RWPE2 (cell line): ENCODE data around the gene SLC25A43.

Source experiments
- ATAC-seq: fragments of 200-7000 bp; cut with Tn5 transposase; 3 replicates; pipeline ENCODE4 v1.9.1; 2021; ENCODE audit warnings: low read depth
- DNase-seq: peaks from one replicate; pipeline ENCODE4 v3.0.0-alpha.2; 2020; ENCODE audit warnings: low spot score
- H3K27ac ChIP-seq: fragments of 450-650 bp; 2 replicates; pipeline ENCODE4 v1.5.1; 2017; ENCODE audit warnings: mild to moderate bottlenecking; ENCODE audit not compliant: poor library complexity, severe bottlenecking
- H3K27me3 ChIP-seq: fragments of 250-450 bp; sonication (Bioruptor Pico); 2 replicates; pipeline ENCODE4 v1.5.1; 2021; ENCODE audit warnings: mild to moderate bottlenecking, moderate library complexity; ENCODE audit not compliant: insufficient read depth, poor library complexity, severe bottlenecking
- H3K36me3 ChIP-seq: fragments of 250-450 bp; sonication (Bioruptor Pico); 2 replicates; pipeline ENCODE4 v1.5.1; 2020; ENCODE audit warnings: low read depth, mild to moderate bottlenecking, moderate library complexity
- H3K4me1 ChIP-seq: fragments of 250-450 bp; sonication (Bioruptor Pico); 2 replicates; pipeline ENCODE4 v1.5.1; 2021; ENCODE audit warnings: mild to moderate bottlenecking, moderate library complexity; ENCODE audit not compliant: insufficient read depth, poor library complexity, severe bottlenecking
- H3K4me3 ChIP-seq: fragments of 250-450 bp; sonication (Bioruptor Pico); 2 replicates; pipeline ENCODE4 v1.5.1; 2021; ENCODE audit warnings: mild to moderate bottlenecking, moderate library complexity; ENCODE audit not compliant: severe bottlenecking
- H3K9me3 ChIP-seq: fragments of 250-450 bp; sonication (Bioruptor Pico); 2 replicates; pipeline ENCODE4 v1.5.1; 2021; ENCODE audit warnings: mild to moderate bottlenecking, moderate library complexity; ENCODE audit not compliant: severe bottlenecking
- TF ChIP-seq, protein P1 (sequence below): fragments of 450-650 bp; IDR thresholded peaks from one replicate; pipeline ENCODE4 v1.5.1; 2017; ENCODE audit warnings: mild to moderate bottlenecking, moderate library complexity; ENCODE audit not compliant: poor library complexity, severe bottlenecking

Gene SLC25A43

DNA sequence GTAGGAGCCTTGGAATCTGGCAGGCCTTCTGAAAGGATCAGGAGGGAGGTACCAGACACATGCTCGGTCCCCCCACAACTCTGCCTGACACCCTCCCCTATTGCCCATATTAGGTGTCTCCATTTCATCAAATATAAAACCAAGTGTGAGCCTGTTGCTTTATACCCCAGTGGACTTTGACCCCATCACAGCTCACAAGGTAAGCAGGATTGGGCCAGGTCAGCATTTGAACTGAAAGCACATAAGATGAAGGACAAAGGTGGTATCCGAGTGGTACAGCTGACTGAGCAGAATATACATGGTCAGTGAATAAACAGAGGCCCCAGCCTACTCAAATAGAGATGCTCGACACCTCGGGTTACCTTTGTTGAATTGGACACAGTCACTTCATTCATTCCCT is 20.0 kb downstream of the SLC25A43 start:
- no peaks in the 10 kb centered on the region for H3K9me3 ChIP-seq
- DNase-seq = no peak

DNA sequence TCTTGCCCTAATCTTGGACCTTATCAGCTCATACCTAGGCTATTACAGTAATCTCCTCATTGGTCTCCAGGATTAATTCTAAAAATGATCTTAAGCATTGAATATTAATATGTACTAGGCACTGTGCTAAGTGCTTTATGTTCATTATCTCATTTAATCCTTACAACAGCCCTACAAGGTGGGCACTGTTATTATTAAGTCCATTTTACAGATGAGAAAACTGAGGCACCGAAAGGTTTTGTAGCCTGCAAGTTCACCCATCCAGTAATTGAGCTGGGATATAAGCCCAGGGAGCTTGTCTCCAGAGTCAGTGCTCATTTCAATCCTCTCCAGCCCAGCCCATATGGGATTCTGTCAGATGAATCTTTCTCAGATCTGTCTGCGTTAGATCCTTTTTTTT is 20.8 kb downstream of the SLC25A43 start:
- ATAC-seq = no peak
- Histone ChIP-seq H3K27ac (no peak overlapping the region), H3K27me3 (no peaks in the 10 kb centered on the region), H3K36me3 (no peaks in the 10 kb centered on the region), H3K4me1 (no peaks in the 10 kb centered on the region), H3K4me3 (no peak overlapping the region), H3K9me3 (no peaks in the 10 kb centered on the region)
- TF ChIP-seq, protein P1, sequence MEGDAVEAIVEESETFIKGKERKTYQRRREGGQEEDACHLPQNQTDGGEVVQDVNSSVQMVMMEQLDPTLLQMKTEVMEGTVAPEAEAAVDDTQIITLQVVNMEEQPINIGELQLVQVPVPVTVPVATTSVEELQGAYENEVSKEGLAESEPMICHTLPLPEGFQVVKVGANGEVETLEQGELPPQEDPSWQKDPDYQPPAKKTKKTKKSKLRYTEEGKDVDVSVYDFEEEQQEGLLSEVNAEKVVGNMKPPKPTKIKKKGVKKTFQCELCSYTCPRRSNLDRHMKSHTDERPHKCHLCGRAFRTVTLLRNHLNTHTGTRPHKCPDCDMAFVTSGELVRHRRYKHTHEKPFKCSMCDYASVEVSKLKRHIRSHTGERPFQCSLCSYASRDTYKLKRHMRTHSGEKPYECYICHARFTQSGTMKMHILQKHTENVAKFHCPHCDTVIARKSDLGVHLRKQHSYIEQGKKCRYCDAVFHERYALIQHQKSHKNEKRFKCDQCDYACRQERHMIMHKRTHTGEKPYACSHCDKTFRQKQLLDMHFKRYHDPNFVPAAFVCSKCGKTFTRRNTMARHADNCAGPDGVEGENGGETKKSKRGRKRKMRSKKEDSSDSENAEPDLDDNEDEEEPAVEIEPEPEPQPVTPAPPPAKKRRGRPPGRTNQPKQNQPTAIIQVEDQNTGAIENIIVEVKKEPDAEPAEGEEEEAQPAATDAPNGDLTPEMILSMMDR = no peak
- no peak for DNase-seq

More for the DNA sequence above, 20.0 kb downstream of the SLC25A43 start:
- Histone ChIP-seq H3K4me1 (no peaks in the 10 kb centered on the region), H3K27me3 (no peaks in the 10 kb centered on the region), H3K36me3 (no peaks in the 10 kb centered on the region; the same call in 1 of the 2 replicates), H3K27ac (no peak overlapping the region), H3K4me3 (no peak overlapping the region)
- TF ChIP-seq, protein P1 = no peak
- no peak for ATAC-seq

- ATAC-seq (no peak), DNase-seq (no peak)
- Histone ChIP-seq H3K4me3 (no peak overlapping the region), H3K27ac (no peak overlapping the region), H3K4me1 (no peaks in the 10 kb centered on the region), H3K9me3 (no peaks in the 10 kb centered on the region), H3K36me3 (no peaks in the 10 kb centered on the region), H3K27me3 (no peaks in the 10 kb centered on the region)
- TF ChIP-seq, protein P1 = no peak
Observed at GRCh38 chrX:119421016-119421705, 22.0 kb downstream of the SLC25A43 start.

DNA sequence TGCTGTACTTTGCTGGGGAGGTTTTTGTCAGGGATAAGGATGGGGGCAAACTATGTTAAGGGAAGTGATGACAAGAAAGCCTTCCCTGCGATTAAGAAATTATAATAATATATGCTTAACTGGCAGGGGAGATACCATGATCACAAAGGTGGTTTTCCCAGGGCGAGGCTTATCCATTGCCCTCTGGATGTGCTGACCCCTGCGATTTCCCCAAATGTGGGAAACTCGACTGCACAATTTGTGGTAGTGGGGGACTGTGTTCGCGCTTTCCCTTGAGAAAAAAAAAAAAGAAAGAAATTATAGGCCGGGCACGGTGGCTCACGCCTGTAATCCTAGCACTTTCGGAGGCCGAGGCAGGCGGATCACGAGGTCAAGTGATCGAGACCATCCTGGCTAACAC is 24.5 kb downstream of the SLC25A43 start:
- TF ChIP-seq, protein P1 = no peak
- ATAC-seq (no peak), DNase-seq (no peak)
- Histone ChIP-seq H3K4me3 (no peak overlapping the region), H3K4me1 (no peaks in the 10 kb centered on the region), H3K27me3 (no peaks in the 10 kb centered on the region), H3K36me3 (no peaks in the 10 kb centered on the region; the same call in 1 of the 2 replicates), H3K27ac (no peak overlapping the region), H3K9me3 (no peaks in the 10 kb centered on the region)

- ATAC-seq (no peak), DNase-seq (no peak)
- no peaks in the 10 kb centered on the region for H3K9me3 ChIP-seq
- H3K27me3 ChIP-seq = no peaks in the 10 kb centered on the region
- H3K4me1 ChIP-seq = no peaks in the 10 kb centered on the region
- H3K27ac ChIP-seq = no peak overlapping the region
- TF ChIP-seq, protein P1 = no peak
- no peaks in the 10 kb centered on the region; the same call in 1 of the 2 replicates for H3K36me3 ChIP-seq
- H3K4me3 ChIP-seq = no peak overlapping the region
Observed at GRCh38 chrX:119424999-119425398, 25.9 kb downstream of the SLC25A43 start.
